Endometrium (tissue), 2 donors: ENCODE data around the gene FCRL4.
A peak's percentile ranks its signal among the peaks of the same experiment; 100 is the strongest.

Experiments
- FAIRE-seq: peaks from 2 replicates; lab custom pipeline; 2012; peaks lifted over from hg19 to GRCh38; lab: Jason Lieb, UNC
- donor health status: control.
- donor health status: control.

FCRL4 gene

DNA sequence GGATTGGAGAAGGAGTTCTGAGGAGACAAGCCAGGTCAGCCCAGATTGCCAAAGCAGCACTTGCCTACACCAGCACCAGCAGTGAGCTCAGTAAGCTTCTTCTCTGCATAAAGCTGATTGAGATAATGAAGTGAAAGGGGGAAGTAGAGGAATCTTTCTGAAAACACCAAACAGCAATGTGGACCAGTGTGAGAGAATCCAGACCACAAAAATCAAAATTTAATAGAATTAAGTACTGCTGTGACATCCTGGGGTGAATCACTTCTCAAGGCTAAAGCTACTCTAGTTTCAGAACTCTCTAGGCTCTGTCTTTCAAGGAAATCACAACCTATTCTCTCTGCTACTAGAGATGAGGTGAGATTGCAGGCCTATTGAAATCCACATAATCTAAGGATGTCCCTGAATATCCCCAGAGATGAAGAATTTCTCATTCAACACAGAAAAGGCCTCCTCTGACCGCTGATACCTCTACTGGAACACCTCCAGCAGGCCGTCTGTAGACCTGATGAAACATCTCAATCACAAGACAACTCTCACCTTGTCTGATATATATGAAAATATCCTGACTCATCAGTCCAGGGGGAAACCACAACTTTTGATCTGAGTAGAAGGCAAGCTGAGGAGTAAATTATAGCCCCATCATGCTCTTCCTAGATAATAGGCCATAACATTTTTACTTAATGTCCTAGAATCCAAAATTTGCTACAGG is at the start of gene FCRL4:
Gene FCRL4 (minus strand): TSS at position 127 of the 709 bp plus-strand sequence. CDS start 141 bp downstream, outside the sequence.
- FAIRE-seq = no peak

DNA sequence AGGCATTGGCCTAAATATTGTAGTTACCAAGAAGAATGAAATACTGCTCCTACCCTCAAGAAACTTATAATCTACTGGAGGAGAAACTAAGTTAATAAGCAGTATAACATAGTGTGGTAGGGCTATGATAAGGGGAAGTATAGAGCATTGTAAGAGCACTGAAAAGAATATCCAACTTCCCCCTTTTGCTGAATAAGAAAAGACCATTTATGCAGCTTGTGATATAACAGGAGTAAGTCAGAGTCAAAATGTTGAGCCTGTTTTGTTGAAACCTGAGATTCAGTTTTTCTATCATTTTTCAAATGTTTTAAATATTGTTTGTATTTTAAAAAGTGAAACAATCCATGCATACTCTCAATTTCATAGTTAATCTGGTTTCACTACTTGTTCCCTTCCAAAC is 48.3 kb upstream of the FCRL4 start:
- FAIRE-seq = no peak

DNA sequence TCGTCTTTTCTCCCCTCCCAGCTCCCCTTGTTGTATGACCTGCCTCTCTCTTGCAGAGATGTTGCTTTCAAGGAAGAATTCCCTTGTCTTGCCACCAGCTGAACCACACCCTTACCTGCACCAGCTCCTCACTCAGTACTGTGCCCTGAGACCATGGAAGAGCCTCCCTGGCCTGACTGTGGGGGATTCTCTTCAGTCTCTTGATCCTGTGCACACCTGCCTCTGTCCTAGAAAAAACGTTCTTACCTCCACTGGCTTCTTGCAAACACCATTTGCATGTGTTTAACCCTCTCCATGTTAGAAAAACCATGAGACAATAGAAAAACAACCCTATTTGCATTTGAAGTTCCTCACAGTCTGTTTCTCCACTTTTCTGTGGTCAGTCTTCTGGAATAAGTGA is 43.3 kb upstream of the FCRL4 start:
- no peak for FAIRE-seq

DNA sequence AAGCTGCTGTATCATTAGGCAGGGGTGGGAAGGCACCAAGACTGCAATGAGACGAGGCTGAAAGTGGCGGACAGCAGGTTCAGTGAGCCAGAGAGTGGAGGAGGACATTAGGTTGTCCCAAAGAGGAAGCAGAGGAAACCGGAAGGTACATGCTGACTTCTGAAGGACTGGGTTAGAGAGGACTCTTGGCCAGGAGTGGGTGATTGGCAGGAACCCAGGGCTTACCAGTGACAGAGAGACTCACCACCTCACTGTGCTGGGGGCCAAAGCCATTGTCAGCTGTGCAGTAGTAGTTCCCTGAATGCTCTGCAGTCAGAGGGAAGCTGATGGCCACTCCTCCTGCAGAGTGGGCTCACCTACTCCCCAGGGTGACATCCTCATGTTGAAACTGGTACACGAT is 41.9 kb upstream of the FCRL4 start:
- no peak for FAIRE-seq

DNA sequence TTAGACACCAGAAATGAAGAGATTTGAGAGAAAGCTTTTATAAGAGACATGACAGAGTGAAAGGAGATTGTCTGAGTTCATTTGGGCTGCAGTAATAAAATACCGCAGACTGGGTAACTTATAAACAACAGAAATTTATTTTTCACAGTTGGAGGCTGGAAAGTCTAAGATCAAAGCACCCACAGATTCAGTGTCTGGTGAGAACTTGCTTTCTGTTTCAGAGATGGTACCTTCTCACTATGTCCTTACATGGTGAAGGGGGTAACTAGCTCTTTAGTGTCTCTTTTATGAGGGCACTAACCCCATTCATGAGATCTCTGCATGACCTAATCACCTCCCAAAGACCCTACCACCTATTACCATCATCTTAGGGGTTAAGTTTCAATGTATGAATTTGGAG is 30.9 kb upstream of the FCRL4 start:
- FAIRE-seq = no peak

DNA sequence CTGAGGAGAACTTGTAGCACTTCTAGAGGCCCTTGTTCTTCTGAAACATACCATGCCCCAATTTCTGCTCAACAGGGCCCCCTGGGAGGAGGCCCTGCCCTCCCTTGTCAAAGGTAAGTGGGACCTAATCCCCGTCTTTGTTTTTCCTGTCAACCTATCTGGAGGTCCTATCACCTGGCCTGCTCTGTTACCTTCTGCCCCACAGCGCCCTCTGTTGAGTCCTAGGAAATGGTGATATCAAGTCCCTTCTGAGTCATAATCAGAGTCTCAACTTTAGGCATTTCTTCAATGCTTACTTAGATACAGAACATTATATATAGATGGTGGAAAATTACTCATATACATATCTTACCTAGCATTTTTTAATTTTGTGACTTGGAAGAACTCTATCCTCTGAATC is 28.2 kb upstream of the FCRL4 start:
- no peak for FAIRE-seq

DNA sequence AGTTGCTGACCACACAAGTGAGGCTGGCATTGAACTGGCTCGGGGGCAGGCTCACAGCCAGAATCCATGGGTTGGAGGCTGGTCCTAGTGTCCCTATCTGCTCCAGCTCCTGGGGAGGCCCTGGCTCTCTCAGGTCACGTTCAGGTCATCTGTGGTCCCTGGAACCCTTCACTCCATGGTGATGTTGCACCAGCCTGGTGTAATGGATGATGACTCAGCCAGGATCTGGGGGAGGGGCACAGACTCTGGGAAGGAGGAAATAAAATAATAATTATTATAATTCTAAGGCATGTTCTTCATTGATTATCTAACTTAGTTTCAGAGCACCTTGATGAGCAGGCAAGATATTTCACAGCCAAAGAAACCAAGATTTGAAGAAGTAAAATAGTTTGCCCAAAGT is 26.6 kb upstream of the FCRL4 start:
- FAIRE-seq = no peak

DNA sequence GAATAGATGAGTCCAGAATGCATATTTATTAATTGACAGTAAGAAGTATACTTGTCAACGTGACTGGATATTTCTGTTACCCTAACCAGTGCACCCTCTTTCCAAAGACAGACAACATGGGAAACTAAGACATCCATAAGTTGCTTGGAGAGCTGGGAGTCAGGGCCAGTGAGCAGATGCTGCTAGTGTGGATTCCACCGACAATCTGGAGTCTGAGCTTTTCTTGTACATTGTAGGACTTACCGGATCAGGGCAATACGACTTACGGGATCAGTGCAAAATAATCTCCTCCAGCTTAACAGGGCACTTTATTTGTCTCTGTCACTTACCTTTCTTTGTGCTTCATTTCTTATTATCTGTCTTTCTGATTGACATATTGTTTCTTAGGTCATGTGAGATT is 24.6 kb upstream of the FCRL4 start:
- FAIRE-seq = no peak

DNA sequence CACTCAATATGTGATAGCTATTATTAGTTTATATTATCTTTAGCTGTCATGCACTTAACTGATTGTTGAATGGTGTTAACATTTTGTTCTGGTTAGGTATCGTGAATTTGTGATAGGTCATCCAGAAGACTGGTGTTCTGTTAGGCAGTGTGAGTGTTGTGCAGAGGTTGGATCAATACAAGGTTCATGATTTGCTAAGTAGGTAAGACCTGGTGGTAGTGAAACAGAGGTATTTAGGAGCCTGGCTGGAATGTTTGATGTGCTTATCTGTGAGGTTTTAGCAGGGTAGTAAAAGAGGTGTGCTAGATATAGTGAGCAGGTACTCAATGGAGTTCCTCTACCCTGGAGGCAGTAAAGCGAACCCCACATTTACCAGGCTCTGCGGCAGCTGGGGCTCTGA is 20.3 kb upstream of the FCRL4 start:
- FAIRE-seq = no peak

DNA sequence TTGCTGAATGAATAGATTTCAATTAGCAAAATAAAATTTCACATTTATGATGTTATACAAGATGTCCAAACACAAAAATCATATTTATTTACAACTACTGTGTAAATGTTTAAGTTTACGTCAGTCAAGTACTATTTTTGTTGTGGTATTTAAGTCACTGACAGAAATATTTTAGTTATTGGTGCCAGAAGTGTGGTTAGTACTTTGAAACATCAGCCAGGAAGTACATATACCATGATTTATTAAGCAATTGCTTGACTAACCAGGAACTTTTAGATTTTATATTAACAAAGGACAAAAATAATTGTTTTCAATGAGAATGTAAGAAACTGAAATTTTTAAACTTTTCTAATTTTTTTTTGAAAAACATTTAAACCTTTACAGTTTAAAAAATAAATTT is 2.4 kb upstream of the FCRL4 start:
- FAIRE-seq = no peak

DNA sequence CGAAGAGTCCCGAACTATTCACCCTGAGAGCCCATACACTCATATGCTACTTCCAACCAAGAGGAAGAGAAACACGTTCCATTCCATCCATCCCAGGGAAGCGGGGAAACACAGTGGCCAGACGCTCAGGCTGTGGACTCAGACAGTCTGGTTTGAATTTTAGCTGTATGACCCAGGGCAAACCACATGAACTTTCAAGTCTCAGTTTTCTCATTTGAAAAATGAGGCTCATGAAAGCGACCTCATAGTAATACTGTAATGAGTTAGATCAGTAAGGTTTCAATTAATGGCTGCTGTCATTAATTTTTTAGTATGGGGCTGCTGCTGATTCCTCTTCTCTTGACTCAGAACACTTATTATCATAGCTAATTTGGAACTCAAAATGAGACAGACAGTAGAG is 1.5 kb downstream of the FCRL4 start:
- FAIRE-seq = no peak

DNA sequence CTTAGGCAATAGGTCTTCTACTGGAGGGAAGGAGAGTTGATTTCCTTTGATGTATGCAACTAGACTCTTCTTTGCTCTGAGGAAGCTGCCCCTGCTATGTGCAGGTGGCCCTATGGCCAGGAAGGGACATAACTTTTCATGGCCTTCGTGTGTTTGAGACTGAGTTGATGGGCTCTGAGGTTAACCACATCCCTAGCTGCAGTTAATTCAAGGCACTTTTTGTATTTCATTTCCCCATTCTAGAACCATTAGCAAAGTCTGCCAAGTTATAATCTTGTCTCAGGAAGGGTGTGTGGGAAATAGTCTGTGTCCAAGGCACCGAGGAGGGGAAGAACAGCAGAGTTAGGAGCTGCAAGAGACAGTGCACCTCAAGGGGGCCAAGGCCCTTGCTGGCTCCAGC is 2.5 kb downstream of the FCRL4 start:
- no peak for FAIRE-seq

DNA sequence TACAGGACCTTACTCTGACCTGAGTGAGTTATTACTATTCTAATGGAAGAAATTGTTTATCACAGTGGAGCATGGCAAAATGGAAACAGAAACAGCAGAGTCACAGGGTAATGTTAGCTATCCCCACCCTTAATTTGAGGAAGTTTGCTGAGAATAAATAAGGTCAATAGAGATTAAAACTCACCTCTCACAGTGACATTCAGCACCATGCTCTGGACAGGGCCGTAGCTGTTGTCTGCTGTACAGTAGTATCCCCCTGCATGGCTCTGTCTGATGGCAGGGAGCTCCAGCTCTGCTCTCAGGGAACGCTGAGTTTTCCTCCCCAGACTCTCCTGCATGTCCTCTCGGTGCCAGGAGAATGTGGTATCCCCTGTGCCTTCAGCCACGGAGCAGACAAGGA is 11.9 kb downstream of the FCRL4 start:
- FAIRE-seq = no peak

DNA sequence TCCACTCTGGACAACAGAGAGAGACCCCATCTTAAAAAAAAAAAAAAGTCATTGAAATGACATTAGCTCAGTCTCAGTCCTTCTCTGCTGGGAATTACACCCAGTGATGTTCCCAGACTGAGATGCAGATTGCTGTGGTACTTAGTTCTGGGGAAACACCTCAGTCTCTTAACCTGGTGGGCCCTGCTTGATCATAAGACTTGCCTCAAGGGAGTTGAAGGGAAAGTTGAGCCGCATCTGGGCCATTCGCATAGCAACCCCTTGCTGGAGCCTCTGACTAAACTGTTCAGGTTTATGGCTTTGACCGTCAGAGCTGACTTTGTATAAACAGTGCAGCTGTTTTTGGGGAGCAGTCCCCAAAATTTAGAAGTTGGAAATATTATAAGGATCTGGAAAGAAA is 13.4 kb downstream of the FCRL4 start:
- FAIRE-seq = no peak

DNA sequence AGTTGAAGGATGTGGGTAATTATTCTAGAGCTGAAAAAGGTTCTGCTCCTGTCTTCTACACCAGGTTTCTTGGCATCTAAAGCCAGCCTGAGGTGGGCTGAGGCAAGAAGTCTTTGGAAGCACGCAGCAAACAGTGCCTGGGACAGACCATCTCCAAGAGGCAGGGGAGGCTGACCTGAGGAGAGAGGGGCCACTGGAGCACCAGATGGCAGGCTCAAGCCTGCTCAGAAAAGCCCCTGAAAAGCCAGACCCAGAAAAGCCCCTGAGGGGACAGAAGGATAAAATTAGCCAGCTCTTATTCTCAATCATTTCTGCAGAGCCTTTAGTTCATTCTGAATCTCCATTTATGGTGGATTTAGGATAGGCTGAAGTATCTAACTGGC is 17.1 kb downstream of the FCRL4 start:
- no peak for FAIRE-seq

DNA sequence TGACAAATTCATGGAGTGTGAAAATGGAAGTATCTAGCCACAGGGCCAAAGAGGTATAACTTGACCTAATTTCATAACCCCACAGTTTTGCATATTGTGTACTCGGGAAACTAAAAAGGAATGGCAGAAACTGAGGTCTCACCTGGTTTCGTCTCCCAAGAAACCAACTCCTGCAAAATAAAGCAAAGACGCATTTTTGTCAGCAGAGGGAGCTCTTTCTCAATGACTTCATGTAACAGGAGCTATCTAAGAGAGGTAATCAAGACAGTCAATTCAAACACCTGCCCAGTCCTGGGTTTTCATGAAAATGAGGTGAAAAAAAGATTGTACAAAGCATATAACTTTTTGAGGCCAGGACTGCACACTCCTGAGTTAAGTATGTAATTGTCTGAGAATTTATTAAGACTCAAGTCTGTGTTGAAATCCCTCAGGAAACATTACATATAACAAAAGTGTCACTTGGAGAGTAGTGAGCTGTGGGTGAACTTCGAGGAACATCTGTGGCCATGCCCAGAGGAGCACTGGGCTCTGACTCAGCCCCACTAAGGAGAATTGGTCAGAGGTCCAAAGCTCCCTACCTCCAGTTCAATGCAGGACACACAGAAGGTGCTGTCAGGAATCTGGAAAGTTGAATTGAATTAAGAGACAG is 17.6 kb downstream of the FCRL4 start:
- FAIRE-seq = peak; percentile 41

DNA sequence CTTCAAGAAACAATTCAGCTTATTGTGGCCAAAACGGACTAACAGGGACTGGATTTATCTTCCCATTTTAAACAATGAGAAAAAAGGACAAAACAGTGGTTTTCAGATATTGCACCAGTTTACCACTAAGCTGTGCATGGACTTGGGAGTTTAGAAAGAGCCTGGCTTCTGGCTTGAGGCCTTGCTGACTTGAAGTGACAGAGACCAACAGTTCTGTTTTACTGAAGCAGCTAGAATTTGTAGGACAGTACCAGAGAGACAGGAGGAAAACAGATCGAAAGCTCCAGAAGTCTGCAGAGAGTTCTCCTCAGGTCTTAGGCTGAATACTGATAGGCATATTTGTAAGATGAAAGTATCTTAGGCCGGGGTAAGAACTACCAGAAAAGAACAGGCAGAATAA is 20.5 kb downstream of the FCRL4 start:
- FAIRE-seq = no peak

DNA sequence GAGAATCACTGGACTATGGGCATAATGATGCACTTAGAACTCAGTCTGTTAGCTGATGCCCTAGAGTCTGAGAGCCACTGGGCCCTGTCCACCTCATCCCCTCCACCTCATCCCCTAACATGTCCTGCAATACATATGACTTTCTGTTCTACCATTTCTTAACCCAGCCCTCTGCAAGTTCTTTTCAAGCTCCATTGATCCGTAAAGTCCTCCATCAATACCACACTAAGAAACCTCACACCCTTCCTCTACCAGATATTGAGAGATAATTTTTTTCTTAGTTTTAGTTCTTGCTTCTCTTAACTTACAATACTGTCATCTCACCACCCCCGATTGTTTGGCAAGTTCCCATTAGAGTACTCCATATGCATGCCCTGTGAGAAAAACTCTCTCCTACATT is 22.1 kb downstream of the FCRL4 start:
- FAIRE-seq = no peak

DNA sequence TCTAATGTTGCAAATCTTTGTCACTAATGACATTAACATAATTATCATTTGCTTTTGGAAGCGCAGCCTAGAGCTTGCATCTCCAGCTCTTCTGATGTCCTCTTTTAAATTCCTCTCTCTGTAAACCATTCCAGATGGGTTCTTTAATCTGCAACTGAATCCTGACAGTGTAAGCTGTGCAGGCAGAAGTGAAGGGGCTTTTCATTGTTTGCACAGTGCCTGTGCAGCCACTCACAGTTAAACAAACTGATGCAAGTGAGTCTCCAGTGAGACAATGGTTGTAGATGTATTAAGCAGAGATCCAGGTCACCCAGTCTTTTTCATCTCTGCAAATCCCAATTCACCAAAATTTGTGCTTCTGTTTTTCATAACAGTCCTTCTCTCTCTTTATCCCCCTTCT is 23.0 kb downstream of the FCRL4 start:
- FAIRE-seq = no peak

DNA sequence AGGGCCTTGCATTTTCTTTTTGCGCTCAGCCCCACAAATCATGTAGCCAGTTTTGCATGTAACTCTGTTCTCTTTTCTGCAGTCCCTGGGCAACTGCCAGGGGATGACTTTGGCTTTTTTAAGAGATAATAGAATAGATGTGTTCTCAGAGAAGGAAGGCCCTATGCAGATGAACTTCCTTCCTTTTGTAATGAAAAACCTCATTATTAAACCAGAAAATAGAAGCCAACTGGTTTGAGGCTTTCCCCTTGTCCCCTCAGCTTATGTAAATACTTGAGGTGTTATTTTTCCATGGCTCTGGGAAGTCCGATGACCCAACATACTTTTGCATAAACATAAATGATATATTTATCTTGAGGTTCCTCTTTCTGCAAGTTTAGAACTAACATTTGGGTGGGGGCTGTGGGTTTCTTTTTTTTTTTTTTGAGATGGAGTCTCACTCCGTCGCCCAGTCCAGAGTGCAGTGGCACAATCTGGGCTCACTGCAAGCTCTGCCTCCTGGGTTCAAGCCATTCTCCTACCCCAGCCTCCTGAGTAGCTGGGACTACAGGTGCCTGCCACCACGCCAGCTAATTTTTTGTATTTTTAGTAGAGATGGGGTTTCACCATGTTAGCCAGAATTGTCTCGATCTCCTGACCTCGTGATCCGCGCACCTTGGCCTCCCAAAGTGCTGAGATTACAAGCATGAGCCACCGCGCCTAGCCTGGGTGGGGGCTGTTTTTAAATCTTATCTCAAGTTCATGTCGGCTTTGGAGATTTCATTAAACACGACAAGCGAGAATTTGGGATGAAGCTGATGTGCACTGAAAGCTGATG is 31.2 kb downstream of the FCRL4 start:
- FAIRE-seq = no peak

DNA sequence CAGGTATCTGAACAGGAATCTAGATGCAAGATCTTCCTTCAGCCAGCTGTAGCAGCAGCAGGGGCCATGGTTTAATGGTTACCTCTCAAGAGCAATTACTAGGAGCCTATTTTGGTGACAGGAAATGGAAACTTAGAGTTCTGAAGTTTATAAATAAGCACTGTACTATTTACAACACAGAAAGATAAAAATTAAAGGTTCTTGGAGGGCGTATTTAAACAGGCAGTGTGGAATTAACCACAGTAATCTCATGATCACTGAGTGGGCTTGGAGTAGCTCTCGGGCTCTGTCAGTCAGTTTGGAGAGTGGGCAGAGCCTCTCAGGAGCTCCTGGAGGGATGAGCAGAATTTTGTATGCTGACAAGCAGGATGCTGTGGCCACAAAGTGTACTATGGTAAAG is 35.4 kb downstream of the FCRL4 start:
- no peak for FAIRE-seq

DNA sequence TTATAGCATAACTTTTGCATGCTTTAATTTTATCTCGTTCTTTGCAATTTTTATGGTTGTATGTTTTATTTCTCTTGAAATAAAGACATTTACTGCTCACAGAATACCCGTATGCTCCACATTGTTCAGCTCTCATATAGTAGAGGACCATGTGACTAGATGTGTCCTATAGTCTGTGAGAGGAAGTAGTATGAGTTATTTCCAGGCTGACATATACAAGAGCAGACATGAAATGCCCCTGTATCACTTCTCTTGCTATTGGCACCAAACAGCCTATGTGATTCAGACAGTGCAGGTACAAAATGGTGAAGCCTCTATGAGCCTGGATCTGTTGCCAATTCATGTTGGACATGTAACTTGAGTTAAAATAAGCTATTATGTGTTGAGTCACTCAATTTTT is 39.8 kb downstream of the FCRL4 start:
- no peak for FAIRE-seq
